HG02981 (cell line): Measurements from ENCODE around the gene ZNF182.
"Not testable (repeated sequence)": the region's sequence is repeated elsewhere in the genome, so short reads cannot be mapped to it uniquely, and the experiment has no call there.

Source experiments
- ATAC-seq: cut with Tn5 transposase; IDR thresholded peaks from one replicate; pipeline ENCODE4 v1.9.1; 2021; ENCODE audit warnings: mild to moderate bottlenecking, moderate library complexity; ENCODE audit not compliant: unreplicated experiment

Gene ZNF182

DNA sequence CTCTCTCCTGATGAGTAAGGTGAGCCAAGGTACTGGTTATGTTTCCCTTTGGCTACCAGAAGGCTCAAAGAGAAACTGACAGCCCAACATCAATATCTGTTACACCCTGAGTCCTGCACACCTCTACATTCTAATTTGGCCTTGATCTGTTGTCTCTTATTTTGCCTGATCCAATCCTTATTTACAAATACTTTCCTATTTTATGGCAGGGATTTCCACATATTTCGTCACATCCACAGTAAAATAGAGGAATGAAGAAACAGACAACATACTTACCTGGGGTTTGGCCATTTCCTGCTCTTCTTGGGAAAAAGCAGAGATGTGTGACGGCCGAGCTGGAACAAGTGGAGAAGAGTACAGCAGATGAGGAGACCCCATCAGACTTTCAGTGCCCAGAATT lies 1.5 kb downstream of the ZNF182 start:
- ATAC-seq, result no peak

DNA sequence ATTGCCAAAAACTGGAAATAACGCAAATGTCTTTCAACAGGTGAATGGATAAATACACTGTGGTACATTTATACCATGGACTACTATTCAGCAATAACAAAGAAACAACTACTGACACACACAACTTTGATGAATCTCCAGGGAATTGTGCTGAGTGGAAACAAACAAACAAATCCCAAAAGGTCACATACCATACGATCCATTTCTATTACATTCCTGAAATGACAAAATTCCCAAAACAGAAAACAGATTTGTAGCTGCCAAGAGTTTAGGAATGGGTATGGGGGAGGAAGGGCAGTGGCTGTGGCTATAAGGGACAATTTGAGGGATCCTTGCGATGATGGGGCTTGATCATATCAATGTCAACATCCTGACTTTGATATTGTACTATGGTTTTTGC lies 2.5 kb downstream of the ZNF182 start:
- no peak for ATAC-seq

DNA sequence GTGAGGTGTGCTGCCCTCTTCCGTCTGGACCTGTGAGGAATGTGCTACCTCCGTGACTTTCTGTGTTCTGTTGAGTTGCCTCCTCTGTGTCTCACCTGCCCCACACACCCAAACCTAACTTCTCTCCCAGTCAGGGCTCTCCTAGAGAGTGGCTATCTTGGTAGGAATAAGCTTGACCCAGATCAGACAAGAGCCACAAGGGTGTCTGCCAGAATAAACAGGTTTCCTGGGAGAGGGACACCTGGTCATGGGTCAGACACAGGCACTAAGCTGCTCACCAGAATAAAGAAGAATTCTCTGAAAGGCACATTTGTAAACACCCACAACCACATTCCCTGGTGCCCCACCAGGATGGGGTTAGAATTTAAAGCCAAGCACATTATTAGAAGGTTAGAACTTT lies 11.1 kb downstream of the ZNF182 start:
- ATAC-seq, result no peak

DNA sequence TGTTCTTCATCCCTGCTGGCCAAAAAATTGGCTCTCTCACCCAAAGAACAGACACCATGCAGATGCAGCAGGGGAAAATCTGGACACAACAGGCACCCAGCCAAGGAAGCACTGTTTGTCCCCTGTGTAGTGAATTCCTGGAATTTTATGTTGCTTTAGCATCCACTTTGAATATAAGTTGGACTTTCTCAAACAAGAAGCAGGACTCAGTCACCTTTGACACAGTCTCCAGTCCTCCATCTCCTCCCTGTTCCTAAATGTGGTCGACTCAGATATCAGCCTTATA lies 11.8 kb downstream of the ZNF182 start:
- no peak for ATAC-seq

DNA sequence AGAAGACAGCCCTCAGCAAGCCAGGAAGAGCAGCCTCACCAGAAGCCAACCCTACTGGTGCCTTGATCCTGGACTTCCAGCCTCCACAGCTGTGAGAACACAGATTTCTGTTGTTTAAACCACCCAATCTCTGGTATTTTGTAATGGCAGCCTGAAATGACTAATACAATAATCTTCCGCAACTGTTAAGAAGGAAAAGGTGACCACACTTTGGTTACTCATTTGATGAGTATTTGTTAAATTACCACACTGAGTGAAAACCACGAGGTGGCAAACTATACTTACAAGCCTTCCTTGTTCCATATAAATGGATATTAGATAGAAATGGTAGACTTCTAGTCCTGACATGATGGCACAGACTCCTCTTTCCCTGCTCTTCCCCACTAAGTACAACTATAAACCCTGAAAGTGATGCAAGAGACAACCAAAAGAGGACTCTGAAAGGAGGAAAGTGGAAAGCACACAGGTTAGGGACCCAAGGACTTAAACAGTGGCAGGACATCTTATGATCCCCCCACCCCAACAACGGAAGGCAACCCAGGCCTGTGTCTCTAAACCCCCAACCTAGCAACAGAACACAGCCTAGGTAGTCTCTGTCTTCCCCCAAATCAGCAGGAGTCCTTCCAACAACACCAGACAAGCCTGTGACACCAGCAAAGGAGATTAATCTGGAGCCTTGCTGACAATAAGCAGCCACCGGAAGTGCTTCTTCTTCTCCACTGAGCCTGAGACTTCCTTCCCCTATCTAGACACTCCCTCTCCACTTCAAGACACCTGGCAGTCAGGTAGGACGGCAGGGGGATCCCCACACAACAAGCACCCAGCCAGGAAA lies 12.3 kb downstream of the ZNF182 start:
- no peak for ATAC-seq

DNA sequence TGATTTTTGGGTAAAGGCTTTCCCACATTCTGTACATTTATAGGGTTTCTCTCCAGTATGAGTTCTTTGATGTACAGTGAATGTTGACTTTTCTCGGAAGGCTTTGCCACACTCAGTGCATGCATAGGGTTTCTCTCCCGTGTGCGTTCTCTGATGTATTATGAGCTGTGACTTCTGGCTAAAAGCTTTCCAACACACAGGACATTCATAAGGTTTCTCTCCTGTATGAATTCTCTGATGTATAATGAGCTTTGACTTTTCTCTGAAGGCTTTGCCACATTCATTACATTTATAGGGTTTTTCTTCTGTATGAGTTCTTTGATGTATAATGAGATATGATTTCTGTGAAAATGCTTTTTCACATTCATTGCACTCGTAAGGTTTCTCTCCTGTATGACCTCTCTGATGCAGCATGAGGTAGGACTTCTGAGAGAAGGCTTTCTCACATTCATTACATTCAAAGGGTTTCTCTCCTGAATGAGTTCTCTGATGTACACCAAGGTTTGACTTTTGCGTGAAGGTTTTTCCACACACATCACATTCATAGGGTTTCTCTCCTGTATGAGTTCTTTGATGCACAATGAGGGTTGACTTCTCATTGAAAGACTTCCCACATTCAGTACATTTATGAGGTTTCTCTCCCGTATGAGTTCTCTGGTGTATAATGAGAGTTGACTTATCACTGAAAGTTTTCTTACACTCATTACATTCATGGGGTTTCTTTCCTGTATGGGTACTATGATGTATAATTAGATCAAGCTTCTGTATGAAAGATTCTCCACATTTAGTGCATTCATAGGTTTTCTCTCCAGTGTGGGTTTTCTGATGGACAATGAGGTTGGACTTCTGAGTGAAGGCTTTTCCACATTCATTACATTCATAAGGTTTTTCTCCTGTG lies 27.3 kb downstream of the ZNF182 start:
- ATAC-seq, result no peak

DNA sequence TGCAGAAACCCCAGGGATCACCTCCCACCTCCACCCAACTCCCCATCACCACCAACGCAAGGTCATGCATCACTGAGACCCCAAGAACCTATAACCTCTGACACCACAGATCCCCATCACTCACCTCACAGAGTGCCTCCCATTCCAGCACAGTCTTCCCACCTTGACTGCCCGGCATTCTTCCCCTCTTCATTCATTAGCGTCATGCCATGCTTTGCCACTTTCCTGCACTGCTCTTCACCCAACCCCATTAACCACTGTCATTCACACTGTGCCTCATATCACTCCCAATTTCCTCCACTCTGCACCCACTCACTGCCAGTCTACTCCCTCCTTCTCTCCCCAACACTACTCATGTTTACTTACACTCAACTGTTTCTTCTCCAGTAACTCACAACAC lies 30.6 kb downstream of the ZNF182 start:
- ATAC-seq, result no peak

DNA sequence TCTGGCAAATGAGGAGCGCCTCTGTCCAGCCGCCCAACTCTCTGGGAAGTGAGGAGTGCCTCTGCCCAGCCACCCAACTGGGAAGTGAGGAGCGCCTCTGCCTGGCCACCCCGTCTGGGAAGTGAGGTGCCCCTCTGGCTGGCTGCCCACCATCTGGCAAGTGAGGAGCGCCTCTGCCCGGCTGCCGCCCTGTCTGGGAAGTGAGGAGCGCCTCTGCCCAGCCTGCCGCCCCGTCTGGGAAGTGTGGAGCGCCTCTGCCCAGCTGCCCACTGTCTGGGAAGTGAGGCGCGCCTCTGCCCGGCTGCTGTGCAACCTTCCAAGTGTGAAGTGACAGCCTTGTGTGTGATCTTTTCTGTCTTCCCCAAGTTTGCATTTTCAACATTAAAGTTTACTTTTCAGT lies 38.3 kb downstream of the ZNF182 start:
- not testable (repeated sequence) for ATAC-seq

DNA sequence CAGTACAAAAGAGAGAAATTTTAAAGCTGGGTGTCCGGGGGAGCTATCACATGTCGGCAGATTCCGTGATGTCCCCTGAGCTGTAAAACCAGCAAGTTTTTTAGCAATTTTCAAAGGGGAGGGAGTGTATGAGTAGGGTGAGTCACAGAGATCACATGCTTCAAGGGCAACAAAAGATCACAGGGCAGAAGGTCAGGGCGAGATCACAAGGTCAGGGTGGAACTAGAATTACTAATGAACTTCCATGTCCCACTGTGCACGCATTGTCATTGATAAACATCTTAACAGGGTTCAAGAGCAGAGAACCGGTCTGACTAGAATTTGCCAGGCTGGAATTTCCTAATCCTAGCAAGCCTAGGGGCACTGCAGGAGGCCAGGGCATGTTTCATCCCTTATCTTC lies 42.0 kb downstream of the ZNF182 start:
- not testable (repeated sequence) for ATAC-seq

DNA sequence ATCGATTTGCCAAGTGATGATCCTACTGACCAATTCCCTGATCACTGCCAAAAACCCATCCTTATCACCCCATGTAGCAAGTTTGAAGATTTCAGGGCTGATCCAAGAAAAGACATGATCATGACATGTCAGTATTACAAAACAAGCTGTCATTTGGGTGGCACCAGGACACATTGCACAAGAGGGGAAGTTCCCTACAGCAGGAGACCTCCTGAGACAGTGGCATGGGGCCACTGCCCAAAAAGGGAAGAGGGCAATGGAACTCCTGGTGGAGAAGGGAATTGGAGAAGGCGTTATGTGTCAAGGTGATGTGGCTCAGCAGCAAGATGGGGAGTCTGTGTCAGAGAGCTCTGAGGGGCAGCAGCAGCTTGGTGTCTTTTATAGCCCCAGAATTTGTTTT lies 43.4 kb downstream of the ZNF182 start:
- ATAC-seq, result no peak

DNA sequence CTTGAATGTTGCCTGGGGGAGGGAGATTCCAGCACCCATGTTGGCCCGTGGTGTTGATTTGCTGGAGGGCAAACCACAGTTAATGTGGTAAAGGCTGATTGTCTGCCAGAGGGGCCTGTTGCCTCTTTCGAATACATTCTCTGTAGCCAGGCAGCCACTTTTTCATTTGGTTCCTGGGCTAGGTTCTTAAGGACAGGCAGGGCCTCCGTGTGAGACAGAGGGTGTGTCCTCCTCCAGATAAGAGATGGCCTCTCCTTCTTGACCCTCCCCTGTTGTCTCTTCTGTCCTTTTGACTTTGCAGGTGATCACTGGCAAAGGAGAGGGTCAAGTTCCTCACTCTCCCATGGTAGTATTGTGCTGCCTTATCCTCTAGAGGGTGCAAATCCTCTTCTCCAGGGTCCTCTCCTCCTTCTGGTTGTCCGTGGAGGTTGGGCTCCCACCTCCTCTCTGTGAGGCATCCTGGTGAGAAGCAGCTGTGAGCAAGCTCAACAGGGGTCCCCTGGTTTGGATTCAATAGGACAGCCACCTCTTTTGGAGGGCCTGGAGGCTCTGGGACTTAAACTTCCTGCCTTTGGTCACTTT lies 44.9 kb downstream of the ZNF182 start:
- ATAC-seq, result no peak

DNA sequence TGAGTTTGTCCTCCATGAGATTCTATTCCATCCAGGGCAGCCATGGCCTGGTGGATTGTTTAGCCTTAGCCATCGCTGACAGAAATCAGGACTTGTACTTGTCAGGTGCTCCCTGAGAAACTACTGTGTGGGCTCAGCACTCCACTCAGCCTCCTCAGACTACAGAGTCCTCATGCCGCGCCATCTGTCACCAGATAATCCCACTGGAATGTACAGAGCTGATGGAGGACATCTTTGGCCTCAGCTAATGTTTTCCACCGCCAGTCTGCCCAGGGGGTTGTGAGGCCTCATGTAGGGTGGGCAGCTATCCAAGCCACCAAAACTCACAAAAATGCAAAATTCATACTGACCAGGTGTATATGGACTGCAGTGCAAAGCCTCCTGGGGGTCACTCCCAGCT lies 45.6 kb downstream of the ZNF182 start:
- ATAC-seq, result not testable (repeated sequence)

DNA sequence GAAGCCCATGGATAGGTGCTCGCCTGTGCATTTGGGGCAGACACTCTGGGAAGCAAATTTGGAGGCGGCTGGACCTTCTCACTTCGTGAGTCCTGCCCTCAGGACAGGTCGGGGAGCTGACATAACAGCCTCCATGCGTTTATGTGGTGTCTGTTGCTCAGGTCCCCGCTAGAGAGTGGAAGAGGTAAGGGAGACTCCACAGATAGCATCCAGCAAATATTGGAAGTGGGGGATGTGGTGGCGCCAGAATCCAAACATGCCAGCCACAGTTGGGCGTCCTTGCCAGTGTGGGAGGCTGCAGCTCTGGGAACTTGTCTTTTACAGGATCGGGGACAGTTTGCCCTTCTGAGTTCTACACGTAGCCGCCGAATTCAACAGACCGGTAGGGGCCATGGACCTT lies 47.8 kb downstream of the ZNF182 start:
- no peak for ATAC-seq

DNA sequence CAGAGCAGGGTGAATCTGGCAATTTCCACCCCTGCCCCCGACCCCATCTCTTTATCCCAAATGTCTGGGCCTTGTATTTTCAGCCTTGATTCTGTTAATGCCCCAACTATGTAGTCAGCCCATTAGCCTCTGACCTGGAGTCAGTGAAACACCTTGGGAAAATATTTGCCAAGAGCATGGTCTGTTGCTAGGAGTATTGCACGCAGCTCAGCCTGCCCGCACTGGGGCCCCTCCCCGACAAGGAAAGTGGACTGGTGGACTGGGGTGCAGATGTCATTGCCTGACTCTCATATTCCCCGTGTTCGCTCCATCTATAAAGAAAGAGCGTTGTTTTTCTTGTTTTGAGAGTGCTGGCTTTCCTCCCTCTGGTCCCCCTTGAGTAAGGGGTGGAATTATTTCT lies 48.5 kb downstream of the ZNF182 start:
- not testable (repeated sequence) for ATAC-seq

DNA sequence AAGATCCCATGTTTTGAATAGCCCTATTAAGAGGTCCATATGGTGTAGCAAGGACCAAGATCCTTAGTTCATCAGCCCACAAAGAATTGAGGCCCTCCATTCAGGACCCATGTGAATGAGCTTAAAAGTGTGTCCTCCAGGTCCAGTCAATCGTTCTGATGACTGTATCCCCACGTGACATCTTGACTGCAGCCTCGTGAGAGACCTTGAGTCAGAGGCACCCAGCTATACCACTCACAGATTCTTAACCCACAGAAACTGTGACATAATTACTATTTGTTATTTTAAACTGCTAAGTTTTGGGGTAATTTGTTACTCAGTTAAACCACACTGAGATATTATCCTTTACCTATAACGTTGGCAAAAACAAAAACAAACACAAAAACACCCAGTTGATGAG lies 62.4 kb downstream of the ZNF182 start:
- no peak for ATAC-seq

DNA sequence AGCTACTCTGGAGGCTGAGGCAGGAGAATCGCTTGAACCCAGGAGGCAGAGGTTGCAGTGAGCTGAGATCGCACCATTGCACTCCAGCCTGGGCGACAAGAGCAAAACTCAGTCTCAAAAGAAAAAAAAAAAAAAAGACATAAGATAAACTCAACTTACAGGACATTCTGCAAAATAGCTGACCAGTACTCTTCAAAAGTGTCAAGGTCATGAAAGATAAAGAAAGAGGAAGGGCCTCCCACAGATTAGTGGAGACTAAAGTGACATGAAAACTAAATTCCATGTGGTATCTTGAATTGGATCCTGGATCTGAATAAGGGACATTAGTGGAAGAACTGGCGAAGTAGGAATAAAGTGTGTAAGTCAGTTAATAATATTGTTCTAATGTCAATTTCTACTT lies 63.3 kb downstream of the ZNF182 start:
- ATAC-seq, result no peak

DNA sequence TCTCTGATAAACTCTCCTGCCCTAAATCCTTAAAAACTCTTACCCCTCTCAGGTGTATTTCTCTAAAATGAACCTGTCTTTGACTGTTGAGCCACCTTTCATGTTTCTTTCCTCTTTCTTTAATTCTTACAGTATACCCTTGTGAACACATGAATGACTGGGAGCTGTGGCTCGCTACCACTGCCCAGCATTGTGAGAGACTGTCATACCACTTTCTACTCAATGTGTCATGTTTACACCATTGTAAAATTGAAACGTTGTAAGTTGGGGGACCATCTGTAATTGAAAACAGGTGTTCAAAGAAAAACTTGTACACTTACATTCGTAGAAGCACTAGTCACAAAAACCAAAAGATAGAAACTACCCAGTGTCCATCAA lies 66.9 kb downstream of the ZNF182 start:
- no peak for ATAC-seq

DNA sequence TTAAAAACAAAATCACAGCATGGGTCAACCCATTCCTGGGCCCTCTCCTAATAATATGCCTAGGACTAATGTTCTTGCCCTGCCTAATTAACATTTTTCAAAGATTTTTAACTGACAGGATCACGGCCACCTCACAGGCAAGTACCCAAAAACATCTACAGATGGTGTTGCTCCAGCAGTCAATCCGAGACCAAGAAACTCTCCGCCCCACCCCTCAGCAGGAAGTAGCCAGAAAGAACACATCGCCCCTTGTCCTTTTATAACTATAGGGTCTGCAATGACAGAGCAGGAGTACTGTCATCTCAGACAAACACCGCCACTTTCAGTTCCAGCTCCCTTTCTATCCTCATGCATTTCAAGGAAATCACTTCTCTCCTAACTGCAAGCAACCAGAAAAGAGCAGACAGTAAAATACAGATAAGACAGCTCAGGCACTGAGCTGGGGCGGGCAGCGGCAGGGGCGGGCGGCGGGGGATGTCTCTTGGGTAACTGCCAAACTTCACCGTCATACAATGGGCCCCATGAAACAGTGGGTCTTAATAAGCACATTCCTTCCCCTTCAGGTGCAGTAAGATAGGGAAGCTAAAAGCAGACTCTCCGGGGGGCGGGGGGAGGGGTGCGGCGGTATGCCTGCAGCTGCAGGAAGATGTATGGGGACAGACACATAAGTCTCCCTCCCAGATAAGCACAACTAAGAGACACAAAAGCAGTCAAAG lies 67.4 kb downstream of the ZNF182 start:
- ATAC-seq, result no peak

DNA sequence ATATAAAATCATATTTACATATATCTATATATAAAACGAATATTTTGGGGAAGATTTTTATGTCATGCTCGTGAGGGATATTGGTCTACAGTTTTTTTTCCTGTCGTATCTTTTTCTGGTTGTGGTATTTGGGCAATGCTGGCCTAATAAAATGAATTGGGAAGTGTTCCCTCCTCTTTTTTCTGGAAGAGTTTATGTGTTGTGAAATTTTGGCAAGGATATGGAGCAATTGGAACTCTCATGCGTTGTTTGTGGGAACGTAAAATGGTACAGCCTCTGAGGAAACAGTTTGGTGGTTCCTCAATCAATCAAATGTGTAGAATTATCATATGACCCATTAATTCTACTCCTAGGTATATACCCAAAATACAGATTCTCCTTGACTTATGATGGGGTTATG lies 69.8 kb downstream of the ZNF182 start:
- ATAC-seq, result no peak

DNA sequence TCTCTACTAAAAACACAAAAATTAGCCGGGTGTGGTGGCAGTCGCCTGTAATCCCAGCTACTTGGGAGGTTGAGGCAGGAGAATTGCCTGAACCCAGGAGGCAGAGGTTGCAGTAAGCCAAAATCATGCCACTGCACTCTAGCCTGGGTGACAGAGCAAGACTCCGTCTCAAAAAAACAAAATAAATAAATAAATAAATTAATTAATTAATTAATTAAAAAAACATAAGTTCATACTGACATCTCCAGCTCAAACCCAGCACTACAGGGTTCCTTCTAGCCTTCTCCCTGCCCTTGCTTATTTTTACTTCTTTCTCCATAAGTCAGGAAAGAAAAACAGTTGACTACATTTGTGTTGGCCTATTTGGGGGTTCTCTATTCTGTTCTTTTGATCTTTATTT lies 71.8 kb downstream of the ZNF182 start:
- not testable (repeated sequence) for ATAC-seq

DNA sequence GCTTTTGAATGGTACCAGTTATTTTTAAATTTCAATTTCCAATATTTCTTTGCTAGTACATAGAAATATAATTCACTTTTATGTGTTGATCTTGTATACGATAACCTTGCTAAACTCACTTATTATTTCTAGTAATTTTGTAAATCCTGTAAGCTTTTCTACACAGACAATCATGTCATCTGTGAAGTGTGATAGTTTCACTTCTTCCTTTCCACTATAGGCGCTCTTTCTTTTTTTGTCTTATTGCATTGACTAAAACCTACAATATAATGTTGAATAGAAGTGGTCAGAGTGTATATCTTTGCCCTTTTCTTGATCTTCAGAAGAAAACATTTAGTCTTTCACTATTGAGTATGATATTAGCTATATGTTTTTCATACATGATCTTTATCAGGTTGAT lies 76.6 kb downstream of the ZNF182 start:
- no peak for ATAC-seq
